ENCODE results near the gene JOSD2.

JOSD2 gene

GRCh38 chr19:50511069-50511822 is at the start of gene JOSD2:
TSS of gene JOSD2 (minus strand) at chr19:50511191. CDS start at chr19:50510431, 760 bp downstream.
- peak; percentile 84 to 91 (median 88) for DNase-seq (ENCODE audit: low read depth in 2 of 3, low spot score in 2 of 3)

GRCh38 chr19:50559636-50560035 is 48.6 kb upstream of the JOSD2 start:
- no peak for DNase-seq (ENCODE audit: low read depth in 2 of 3, low spot score in 2 of 3)

GRCh38 chr19:50558449-50558848 is 47.5 kb upstream of the JOSD2 start:
- DNase-seq (ENCODE audit: low read depth in 2 of 3, low spot score in 2 of 3) = no peak

- DNase-seq (ENCODE audit: low read depth in 2 of 3, low spot score in 2 of 3) = no peak
Measured at GRCh38 chr19:50558039-50558438, 47.0 kb upstream of the JOSD2 start.

GRCh38 chr19:50557009-50557613 is 46.1 kb upstream of the JOSD2 start:
- DNase-seq (ENCODE audit: low read depth in 2 of 3, low spot score in 2 of 3) = no peak

GRCh38 chr19:50556282-50557008 is 45.5 kb upstream of the JOSD2 start:
- DNase-seq (ENCODE audit: low read depth in 2 of 3, low spot score in 2 of 3) = peak; percentile 35 to 91 (median 70)

GRCh38 chr19:50555450-50556281 is 44.7 kb upstream of the JOSD2 start:
- DNase-seq (ENCODE audit: low read depth in 2 of 3, low spot score in 2 of 3) = no peak

GRCh38 chr19:50555033-50555432 is 44.0 kb upstream of the JOSD2 start:
- no peak for DNase-seq (ENCODE audit: low read depth in 2 of 3, low spot score in 2 of 3)

- DNase-seq (ENCODE audit: low read depth in 2 of 3, low spot score in 2 of 3) = no peak
Measured at GRCh38 chr19:50554212-50554611, 43.2 kb upstream of the JOSD2 start.

GRCh38 chr19:50553134-50553703 is 42.2 kb upstream of the JOSD2 start:
- no peak for DNase-seq (ENCODE audit: low read depth in 2 of 3, low spot score in 2 of 3)

GRCh38 chr19:50552540-50552939 is 41.5 kb upstream of the JOSD2 start:
- no peak for DNase-seq (ENCODE audit: low read depth in 2 of 3, low spot score in 2 of 3)

- DNase-seq (ENCODE audit: low read depth in 2 of 3, low spot score in 2 of 3) = no peak
Measured at GRCh38 chr19:50551715-50552187, 40.8 kb upstream of the JOSD2 start.

- no peak for DNase-seq (ENCODE audit: low read depth in 2 of 3, low spot score in 2 of 3)
Measured at GRCh38 chr19:50551034-50551714, 40.2 kb upstream of the JOSD2 start.

- DNase-seq (ENCODE audit: low read depth in 2 of 3, low spot score in 2 of 3) = no peak
Measured at GRCh38 chr19:50550594-50550966, 39.6 kb upstream of the JOSD2 start.

GRCh38 chr19:50549927-50550593 is 39.1 kb upstream of the JOSD2 start:
- DNase-seq (ENCODE audit: low read depth in 2 of 3, low spot score in 2 of 3) = no peak

- no peak for DNase-seq (ENCODE audit: low read depth in 2 of 3, low spot score in 2 of 3)
Measured at GRCh38 chr19:50549059-50549926, 38.3 kb upstream of the JOSD2 start.

GRCh38 chr19:50548191-50549058 is 37.4 kb upstream of the JOSD2 start:
- no peak for DNase-seq (ENCODE audit: low read depth in 2 of 3, low spot score in 2 of 3)
